Measurements from ENCODE around the gene ODAD3. TPM values are rescaled to one million over a fixed set of nuclear protein-coding genes. Genes with fewer than 3 reads are reported as not detected.
"Not testable (repeated sequence)": the region's sequence is repeated elsewhere in the genome, so short reads cannot be mapped to it uniquely, and the experiment has no call there.

Gene ODAD3
- total RNA-seq = 0.43 TPM
- long read RNA-seq, partial matches to known transcripts = 1 of 1 reads
- long read RNA-seq, other reads (novel, unspliced or antisense) = 0 of 1 reads

GRCh38 chr19:11435057-11435832 lies at the start of gene ODAD3, which contains the start of gene PRKCSH:
ODAD3 (minus strand) TSS chr19:11435121; CDS start chr19:11435016, 105 bp downstream.
PRKCSH (plus strand) TSS chr19:11435635; CDS start chr19:11436118, 483 bp downstream.
- intact Hi-C loops (cut with DNase I) = loop anchor here (2.0 kb wide), 1 partner anchor 54 kb away; no protein-coding TSS in a partner anchor
- peak; percentile 100 for DNase-seq (ENCODE audit: low spot score)

DNA sequence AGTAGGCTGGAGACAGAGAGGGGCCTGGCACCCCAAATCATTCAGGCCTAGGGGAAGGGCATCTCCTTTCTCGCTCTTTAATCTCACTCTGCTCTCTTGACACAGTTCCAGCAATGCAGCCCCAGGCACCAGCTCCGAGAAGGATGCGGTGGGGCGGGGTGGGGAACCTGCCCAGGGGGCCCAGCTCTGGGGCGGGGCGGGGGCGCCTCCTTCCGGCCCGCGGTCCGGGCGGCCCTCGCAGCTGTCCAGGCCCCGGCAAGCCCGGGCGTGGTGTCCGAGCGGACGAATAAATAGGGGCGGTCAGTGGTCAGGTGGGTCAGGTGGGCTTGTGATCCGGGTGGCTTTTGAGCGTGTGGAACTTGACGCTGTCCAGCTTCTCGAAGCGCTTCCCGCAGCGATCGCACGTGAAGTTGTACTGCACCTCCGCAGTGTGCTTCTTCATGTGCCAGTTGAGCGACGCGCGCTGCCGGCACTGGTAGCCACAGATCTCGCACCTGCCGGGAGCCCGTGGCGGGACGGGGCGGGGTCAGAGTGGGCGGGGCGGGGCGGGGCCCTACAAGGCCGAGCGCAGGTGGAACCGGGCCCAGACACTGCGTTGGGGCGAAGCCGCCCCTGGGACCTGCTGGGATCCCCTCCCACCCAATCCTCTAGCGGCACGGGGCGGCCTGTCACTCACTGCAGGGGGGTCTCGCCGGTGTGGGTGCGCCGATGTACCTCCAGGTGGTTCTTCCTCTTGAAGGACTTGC lies 48.6 kb upstream of the ODAD3 start:
- intact Hi-C loops (cut with DNase I) = loop anchor here (2.0 to 5.0 kb wide), 2 partner anchors 101 to 347 kb away; partner anchors contain the start of gene EPOR
- DNase-seq (ENCODE audit: low spot score) = no peak

- peak; percentile 89 for DNase-seq (ENCODE audit: low spot score)
- intact Hi-C loops (cut with DNase I) = loop anchor here (2.0 to 5.0 kb wide), 2 partner anchors 100 to 346 kb away; partner anchors contain the start of gene EPOR
Observed at GRCh38 chr19:11482384-11483050, 47.6 kb upstream of the ODAD3 start.

DNA sequence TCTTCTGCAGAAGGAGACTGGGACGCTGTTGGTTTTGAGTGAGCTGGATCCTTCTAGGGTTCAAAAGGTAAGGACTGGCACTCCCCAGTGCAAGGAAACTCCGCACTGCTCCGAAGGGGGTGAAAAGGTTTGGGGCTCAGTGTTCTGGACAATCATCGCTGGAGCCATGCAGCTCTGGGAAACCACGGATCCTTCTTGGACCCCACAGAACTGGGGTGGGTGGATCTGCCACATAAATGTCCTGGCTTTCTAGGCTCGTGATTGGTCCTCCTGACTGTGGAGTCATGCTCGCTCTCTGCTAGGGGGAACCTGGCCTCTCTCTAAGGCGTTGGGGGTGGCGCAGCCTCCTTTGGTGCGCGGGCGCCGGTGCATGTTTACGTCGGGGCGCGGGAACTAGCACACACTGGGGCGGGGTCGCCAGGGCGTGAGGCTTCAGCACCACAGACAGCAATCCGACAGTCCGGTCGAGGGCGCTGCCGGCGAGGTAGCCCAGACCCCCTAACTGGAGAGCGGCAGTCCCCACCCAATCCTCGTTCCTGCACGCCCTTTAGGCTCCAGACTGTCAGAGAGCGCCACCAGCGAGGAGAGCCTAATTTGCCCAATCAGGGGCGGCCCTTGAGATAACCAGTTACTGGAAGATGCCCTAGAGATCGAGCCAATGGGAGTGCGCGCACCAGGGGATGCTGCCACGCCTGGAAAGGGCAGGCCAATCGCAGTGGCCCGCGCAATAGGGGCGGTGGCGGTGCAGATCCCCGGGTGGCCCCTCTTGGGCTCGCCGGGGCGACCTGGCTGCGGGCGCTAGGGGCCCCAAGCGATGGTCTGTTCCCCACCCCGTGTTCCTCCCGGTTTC lies 46.8 kb upstream of the ODAD3 start:
- intact Hi-C loops (cut with DNase I) = loop anchor here (2.0 to 5.0 kb wide), 2 partner anchors 99 to 345 kb away; partner anchors contain the start of gene EPOR
- peak; percentile 81 for DNase-seq (ENCODE audit: low spot score)

DNA sequence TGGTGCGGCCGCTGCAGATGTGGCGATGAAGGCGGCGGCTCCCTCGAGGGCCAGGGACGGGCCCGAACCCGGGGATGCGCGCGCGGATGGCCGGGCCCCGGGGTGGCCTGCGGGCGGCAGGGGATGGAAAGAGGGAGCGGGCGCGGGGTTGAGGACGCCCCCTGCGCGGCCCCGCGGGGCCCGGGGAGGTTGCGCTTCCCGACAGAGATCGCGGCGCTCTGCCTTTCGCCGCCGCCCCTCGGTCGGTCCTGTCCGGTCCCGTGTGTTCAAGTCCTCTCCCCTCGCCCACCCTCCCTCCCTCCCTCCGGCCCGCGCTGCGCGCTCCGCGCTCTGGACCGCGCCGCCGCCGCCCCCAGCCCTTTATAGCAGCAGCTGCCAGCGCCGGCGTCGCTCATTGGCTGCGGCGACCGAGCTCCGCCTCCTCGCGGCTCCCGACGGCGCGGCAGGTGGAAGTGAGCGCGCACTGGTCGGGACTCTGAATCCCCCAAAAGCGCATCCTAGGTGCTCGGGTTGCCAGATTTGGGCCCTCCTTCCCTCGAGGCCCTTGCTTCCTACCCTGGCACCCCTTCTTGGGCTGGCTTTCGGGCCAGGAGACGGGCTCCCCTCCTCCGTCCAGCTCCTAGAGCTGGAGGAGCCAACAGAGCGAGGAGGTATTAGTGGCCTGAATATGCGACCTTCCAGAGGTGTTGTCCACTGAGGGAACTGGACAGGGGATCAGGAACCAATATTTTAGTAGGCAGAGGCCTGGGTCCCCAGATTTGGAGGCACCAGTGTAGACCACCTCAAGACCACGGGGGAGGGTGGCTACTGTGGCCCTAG lies 46.0 kb upstream of the ODAD3 start, which contains the start of gene ELAVL3:
ELAVL3 (minus strand) TSS at position 332 of the 819 bp plus-strand sequence. CDS start 438 bp downstream, outside the sequence.
- intact Hi-C loops (cut with DNase I) = loop anchor here (5.0 kb wide), 1 partner anchor 99 kb away; the partner anchor contains the start of gene EPOR
- no peak for DNase-seq (ENCODE audit: low spot score)

- no peak for DNase-seq (ENCODE audit: low spot score)
- intact Hi-C loops (cut with DNase I) = loop anchor here (5.0 kb wide), 1 partner anchor 98 kb away; the partner anchor contains the start of gene EPOR
Observed at GRCh38 chr19:11479898-11480714, 45.2 kb upstream of the ODAD3 start.

DNA sequence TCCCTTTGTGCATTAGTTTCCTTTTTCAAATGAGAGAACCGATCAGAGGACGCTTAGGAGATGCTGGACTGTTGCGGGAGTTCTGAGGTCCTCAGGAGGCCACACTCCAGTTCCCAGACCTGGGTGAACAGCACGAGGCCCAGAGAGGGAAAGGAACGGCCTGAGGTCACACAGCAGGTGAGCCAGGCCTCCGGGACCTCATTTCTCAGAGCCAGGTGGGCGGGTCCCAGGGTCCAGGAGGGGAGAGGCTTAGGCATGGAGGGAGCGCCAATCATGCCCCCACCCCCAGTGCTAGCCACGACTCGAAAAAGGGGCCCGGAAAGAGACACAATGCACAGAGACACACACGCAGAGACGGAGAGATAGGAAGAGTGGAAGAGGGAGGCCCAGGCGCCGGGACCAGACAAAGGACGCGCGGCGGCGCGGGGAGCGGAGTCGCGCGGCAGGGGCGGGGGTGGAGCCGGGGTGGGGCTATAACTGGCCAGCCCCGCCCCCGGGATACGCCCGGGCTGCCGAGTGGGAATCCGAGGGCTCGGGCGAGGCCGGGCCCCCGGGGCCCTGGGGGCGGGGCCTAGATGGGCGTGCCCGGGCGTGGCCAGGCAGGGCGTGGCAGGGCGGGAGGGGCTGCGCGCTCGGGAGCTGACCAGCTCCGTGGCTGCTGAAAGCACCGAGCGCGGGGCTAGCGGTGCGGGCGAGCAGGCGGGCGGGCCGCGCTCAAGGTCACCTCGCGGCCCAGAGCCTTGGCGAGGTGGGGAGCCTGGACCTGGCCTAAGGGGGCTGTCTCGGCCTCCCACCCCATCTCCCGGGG lies 44.4 kb upstream of the ODAD3 start:
- intact Hi-C loops (cut with DNase I) = no loop called here

GRCh38 chr19:11478167-11479089 lies 43.5 kb upstream of the ODAD3 start:
- no peak for DNase-seq (ENCODE audit: low spot score)
- intact Hi-C loops (cut with DNase I) = no loop called here

More for the DNA sequence above, 44.4 kb upstream of the ODAD3 start:
- DNase-seq (ENCODE audit: low spot score) = no peak

GRCh38 chr19:11475861-11476260 lies 40.9 kb upstream of the ODAD3 start:
- DNase-seq (ENCODE audit: low spot score) = no peak
- intact Hi-C loops (cut with DNase I) = no loop called here

GRCh38 chr19:11475343-11475742 lies 40.4 kb upstream of the ODAD3 start:
- intact Hi-C loops (cut with DNase I); DNase-seq (ENCODE audit: low spot score): not testable (repeated sequence)

DNA sequence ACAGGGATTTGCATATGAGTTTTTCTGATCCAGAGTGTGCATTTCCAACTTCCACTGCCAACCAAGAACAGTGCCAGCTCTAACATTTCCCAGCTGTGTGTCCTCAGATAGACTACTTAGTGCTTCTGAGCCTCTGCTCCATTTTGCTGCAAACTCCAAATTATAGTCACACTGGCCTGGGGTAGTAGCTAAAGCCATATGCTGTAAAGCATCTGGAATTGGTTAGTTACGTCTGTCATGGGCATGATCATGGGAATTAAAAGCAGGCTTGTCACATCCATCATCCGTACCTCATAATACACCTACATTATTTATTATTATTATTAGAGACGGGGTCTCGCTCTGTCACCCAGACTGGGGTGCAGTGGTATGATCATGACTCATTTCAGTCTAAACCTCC lies 38.8 kb upstream of the ODAD3 start:
- DNase-seq (ENCODE audit: low spot score) = no peak
- intact Hi-C loops (cut with DNase I) = no loop called here

GRCh38 chr19:11468266-11468845 lies 33.4 kb upstream of the ODAD3 start:
- DNase-seq (ENCODE audit: low spot score); intact Hi-C loops (cut with DNase I): not testable (repeated sequence)

DNA sequence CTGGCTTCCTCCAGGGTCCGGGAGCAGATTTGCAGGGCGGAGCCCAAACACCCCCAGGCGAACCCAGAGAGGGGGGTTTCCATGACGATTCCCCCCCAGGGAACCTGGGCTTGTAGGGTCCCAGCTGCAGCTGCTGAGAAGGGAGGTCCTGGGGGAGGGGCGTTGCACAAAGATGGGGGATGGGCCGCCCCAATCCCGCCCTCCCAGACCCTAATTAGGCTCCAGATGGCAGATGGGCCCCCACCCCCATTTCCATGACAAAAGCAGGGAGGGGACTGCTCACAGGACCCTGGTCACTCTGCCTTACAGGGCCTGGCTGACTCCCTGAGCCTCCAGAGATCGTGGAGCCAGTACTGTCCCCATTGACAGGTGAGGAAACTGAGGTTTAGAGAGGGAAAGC lies 30.7 kb upstream of the ODAD3 start:
- DNase-seq (ENCODE audit: low spot score) = no peak
- intact Hi-C loops (cut with DNase I) = no loop called here

All from cardiac septum (tissue), 1 donor.